Measurements from ENCODE around the gene BDKRB1.

DNA sequence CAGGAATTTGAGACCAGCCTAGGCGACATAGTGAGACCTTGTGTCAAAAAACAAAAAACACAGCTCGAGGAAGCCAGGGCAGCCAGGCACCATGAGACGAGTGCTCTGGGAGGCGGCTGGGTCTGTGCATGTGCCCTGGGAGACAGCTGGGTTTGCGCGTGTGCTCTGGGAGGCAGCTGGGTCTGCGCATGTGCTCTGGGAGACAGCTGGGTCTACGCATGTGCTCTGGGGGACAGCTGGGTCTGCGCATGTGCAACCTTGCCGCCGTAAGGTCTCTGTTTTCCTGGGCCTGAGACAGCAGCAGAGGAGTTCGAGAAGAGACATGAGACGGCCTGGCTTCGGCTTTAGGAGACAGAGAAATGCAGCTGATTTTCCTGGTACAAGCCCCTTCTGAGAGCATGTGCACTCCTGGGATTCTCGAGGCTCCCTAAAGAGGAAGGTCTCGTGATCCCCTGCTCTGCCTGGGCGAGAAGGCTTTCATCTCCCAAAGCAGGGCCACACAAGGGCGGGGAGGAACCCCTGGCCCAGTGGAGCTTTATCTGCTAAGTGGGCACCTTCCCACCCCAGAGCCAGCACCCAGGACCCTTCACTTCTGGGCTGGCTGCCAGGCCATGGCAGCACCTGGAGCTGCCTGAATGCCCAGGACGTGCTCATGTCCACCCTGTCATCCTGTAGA lies 3.5 kb upstream of the BDKRB1 start:
- TF ChIP-seq, protein P1, sequence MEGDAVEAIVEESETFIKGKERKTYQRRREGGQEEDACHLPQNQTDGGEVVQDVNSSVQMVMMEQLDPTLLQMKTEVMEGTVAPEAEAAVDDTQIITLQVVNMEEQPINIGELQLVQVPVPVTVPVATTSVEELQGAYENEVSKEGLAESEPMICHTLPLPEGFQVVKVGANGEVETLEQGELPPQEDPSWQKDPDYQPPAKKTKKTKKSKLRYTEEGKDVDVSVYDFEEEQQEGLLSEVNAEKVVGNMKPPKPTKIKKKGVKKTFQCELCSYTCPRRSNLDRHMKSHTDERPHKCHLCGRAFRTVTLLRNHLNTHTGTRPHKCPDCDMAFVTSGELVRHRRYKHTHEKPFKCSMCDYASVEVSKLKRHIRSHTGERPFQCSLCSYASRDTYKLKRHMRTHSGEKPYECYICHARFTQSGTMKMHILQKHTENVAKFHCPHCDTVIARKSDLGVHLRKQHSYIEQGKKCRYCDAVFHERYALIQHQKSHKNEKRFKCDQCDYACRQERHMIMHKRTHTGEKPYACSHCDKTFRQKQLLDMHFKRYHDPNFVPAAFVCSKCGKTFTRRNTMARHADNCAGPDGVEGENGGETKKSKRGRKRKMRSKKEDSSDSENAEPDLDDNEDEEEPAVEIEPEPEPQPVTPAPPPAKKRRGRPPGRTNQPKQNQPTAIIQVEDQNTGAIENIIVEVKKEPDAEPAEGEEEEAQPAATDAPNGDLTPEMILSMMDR (IDR thresholded peaks at IDR 0.05; ENCODE audit: insufficient read depth, low read depth, low read length) = no peak
- no peak for TF ChIP-seq EZH2 (IDR thresholded peaks at IDR 0.05; ENCODE audit: insufficient read depth, low read length)
